Activated CD4-positive, alpha-beta T cell treated with anti-CD3 and anti-CD28 coated beads, Interleukin-2, amount 50 U/mL, for 48 hours (primary cell): ENCODE results near the gene ZNF493.
A peak's percentile ranks its signal among the peaks of the same experiment; 100 is the strongest.

Source experiments
- DNase-seq, 2 experiments: peaks; one replicate each; pipeline ENCODE4 v3.0.0-alpha.2; 2020

The ZNF493 gene

DNA sequence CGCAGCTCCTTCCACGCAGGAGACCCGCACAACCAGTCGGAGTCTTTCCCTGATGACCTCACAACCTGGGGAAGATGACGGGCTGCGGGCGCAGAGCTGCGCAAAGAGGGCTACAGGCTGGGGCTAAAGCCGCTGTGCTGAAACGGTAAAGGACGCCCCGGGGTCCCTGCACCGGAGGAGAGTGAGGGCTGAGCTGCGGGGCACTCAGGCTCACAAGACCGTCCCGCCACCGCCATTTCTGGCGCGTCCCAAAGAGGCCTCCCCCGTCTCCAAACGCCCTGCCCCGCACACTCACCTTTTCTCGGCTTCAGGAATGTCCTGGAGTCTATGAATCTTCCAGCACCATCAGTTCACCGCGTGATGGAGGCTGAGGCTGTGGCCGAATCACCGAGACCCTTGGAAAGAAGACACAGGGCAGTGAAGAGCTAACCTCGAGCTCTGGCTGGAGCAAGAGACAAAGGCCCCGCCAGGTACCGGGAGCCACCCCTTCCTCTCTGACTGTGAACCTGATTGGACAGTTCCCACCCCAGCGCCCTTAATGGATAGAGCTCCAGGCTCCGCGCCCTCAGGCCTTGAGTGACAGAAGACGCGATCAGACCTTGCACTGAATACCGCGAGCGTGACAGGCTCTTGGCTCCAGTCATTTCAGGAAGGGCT, 66.6 kb downstream of the ZNF493 start:
- DNase-seq, result peak; percentile 37 to 52

DNA sequence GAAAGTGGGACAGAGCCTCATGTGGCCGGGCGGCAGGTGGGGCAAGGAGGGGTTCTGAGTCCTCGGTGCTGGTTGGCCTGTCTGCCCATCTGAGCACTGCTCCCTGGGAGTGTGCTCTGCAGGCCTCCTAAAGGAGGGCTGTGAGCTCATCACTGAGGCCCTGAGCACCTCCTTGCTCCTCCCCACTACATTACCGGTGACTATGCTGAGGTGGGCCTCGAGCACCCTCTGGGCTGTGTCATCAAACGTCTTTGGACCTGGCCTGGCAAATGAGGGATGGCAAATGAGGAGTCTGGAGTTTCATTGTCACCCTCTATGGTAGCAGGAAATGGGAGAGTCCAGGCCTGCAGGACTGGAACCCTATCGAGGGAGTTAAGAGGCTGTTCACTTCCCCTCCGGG, 69.7 kb downstream of the ZNF493 start:
- DNase-seq, result no peak

DNA sequence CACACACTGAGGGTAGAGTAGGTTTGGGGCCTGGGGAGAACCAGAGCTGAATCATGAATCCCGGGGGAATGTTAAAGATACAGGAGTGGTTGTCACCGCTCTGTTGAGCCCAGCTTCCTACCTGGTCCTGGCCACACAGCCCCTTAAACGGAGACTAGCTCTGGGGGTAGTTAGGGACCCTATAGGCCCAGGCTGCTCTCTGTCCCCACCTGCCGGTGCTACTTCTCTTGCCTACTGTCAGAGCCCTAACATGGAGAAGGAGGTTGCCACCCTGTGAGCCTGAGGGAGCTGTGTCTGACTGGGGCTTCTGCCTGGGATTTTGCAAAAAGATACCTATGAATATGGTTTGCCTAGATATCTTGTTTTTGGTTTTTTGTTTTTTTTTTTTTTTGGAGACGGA, 71.9 kb downstream of the ZNF493 start:
- no peak for DNase-seq

DNA sequence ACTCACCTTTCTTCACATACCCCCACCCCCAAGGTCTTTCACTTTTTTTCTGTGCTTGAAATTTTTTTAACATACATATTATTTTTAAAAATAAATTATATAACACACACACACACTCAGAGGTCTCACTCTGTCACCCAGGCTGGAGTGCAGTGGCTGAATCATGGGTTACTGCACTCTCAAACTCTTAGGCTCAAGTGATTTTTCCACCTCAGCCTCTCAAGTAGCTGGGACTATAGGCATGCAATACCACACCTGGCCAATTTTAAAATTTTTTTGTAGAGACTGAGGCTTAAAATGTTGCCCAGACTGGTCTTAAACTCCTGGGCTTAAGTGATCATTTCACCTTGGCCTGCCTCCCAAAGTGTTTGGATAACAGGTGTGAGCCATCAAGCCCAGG, 75.6 kb downstream of the ZNF493 start:
- no peak for DNase-seq

DNA sequence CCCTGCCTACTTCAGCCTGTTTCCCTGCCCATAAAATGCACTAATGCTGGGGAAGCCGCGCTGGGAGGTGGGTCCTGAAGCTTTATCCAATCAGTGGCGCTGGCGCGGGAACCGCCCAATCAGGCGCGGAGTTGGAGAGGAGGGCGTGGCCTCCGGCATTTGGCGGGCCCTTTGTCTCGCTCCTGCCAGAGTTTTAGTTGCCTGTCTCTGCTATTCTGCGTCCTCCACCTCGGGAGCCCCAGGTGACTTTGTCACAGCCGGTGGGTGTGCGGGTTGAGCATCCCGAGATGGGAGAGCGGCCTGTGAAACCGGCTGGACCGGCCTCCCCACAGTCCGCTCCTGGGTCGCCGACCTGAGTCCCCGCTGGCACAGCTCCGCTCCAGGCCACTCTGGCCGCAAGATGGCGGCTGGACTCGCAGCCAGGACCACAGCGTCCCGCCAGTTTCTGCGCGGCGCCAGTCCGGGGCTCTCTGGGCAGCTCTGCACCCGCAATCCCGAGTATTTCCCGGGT, 77.8 kb downstream of the ZNF493 start:
- DNase-seq, result peak; percentile 79 to 86
